Upper lobe of right lung (tissue), 1 donor: Measurements from ENCODE around the gene NEGR1. TPM values are rescaled to one million over a fixed set of nuclear protein-coding genes. Genes with fewer than 3 reads are reported as not detected.

ENCODE experiments used
- ATAC-seq: fragments of 200-7000 bp; cut with Tn5 transposase; one replicate; pipeline ENCODE4 v1.9.1; 2020; ENCODE audit warnings: mild to moderate bottlenecking, moderate library complexity
- DNase-seq: peaks from one replicate; pipeline ENCODE4 v3.0.0-alpha.2; 2020
- H3K27ac ChIP-seq: fragments of 200-600 bp; one replicate; pipeline ENCODE4 v1.8.0; 2022
- H3K27me3 ChIP-seq: fragments of 200-600 bp; one replicate; pipeline ENCODE4 v1.8.0; 2022; ENCODE audit warnings: mild to moderate bottlenecking
- H3K36me3 ChIP-seq: fragments of 200-600 bp; one replicate; pipeline ENCODE4 v1.8.0; 2022
- H3K4me1 ChIP-seq: fragments of 200-600 bp; one replicate; pipeline ENCODE4 v1.8.0; 2022
- H3K4me3 ChIP-seq: fragments of 200-600 bp; one replicate; pipeline ENCODE4 v1.8.0; 2022; ENCODE audit warnings: mild to moderate bottlenecking
- H3K9me3 ChIP-seq: fragments of 200-600 bp; one replicate; pipeline ENCODE4 v1.8.0; 2022
- CTCF ChIP-seq: fragments of 200-600 bp; IDR thresholded peaks from one replicate; pipeline ENCODE4 v1.8.0; 2022; ENCODE audit warnings: antibody characterized with exemption
- intact Hi-C: fragments of 100-400 bp; cut with DNase I; formaldehyde crosslinking; loops from one replicate; pipeline ENCODE4 v1.11.0; 2022
- total RNA-seq: library from RNA; stranded (reverse); fragmentation: NEBNext Ultra II Directional; extraction: Animal tissue kit (Norgen Biotek cat#: 25700); gene quantifications from one replicate; pipeline ENCODE4 v1.2.1, GENCODE V29; 2021
- donor health status: DM: no; HTN: yes; CAD: no; lungs with severe emphysema.

NEGR1 gene
- total RNA-seq, 1 donor from 2014 or later, result 21.4 TPM

- Histone ChIP-seq H3K4me1 (no peaks in the 10 kb centered on the region), H3K36me3 (no peaks in the 10 kb centered on the region), H3K4me3 (no peak overlapping the region), H3K27ac (no peak overlapping the region), H3K9me3 (no peaks in the 10 kb centered on the region), H3K27me3 (no peaks in the 10 kb centered on the region)
- DNase-seq (no peak), ATAC-seq (peak; percentile 47)
- intact Hi-C loops, result no loop called here
- peak; percentile 54 for TF ChIP-seq CTCF
Measured at GRCh38 chr1:72037745-72038343, 244.5 kb downstream of the NEGR1 start.

GRCh38 chr1:72034827-72035226, 247.5 kb downstream of the NEGR1 start:
- H3K36me3 ChIP-seq, result no peaks in the 10 kb centered on the region
- no peaks in the 10 kb centered on the region for H3K9me3 ChIP-seq
- no peak for DNase-seq
- no peak overlapping the region for H3K4me3 ChIP-seq
- ATAC-seq, result no peak
- no peak for TF ChIP-seq CTCF
- intact Hi-C loops, result no loop called here
- H3K4me1 ChIP-seq, result no peaks in the 10 kb centered on the region
- H3K27ac ChIP-seq, result no peak overlapping the region
- no peaks in the 10 kb centered on the region for H3K27me3 ChIP-seq

GRCh38 chr1:72023063-72023930, 259.0 kb downstream of the NEGR1 start:
- DNase-seq (no peak), ATAC-seq (no peak)
- Histone ChIP-seq H3K36me3 (no peaks in the 10 kb centered on the region), H3K27ac (no peak overlapping the region), H3K27me3 (no peaks in the 10 kb centered on the region), H3K4me1 (no peaks in the 10 kb centered on the region), H3K4me3 (no peak overlapping the region), H3K9me3 (no peaks in the 10 kb centered on the region)
- intact Hi-C loops, result no loop called here
- TF ChIP-seq CTCF, result no peak

DNA sequence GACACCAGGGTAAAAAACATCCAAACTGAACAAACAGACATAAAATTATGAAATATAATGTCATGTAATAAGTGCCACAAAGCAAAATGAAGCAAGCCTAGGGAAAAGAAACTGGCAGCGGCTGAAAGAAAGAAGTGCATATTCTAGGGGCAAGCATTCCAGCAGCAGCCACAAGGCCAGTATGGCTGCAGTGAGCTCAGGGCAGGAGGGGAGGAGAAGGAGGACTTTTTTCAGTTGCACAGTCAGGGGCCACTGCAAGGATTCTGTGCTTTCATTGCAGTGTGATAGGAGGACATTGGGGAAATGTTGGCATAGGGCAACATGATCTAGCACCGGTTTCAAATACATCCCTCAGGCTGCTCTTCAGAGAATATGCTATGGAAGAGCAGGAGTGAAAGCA, 263.8 kb downstream of the NEGR1 start:
- intact Hi-C loops, result no loop called here
- Histone ChIP-seq H3K4me3 (no peak overlapping the region), H3K36me3 (no peaks in the 10 kb centered on the region), H3K27ac (no peak overlapping the region), H3K27me3 (no peaks in the 10 kb centered on the region), H3K4me1 (no peaks in the 10 kb centered on the region), H3K9me3 (no peaks in the 10 kb centered on the region)
- no peak for DNase-seq
- TF ChIP-seq CTCF, result no peak
- ATAC-seq, result no peak

DNA sequence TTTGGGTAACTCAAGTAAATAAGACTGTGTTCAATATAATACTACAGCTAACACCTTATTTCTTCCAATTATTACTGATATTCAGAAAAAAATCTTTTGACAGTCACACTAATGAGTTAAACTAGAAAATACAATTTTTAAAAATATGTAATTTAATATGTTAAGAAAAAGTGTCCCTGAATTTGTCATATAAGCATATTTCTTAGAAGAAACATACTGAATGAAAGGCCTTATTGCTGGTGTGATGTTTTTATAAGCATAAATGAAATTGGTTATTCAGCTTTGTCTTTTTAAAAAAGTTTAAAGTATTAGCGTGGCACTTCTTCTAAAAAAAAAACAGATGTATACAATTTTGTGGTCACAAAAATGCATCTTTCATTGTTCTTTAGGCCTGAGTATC, 267.3 kb downstream of the NEGR1 start:
- Histone ChIP-seq H3K27ac (no peak overlapping the region), H3K4me3 (no peak overlapping the region), H3K36me3 (no peaks in the 10 kb centered on the region), H3K4me1 (no peaks in the 10 kb centered on the region), H3K27me3 (no peaks in the 10 kb centered on the region), H3K9me3 (no peaks in the 10 kb centered on the region)
- no peak for DNase-seq
- no peak for TF ChIP-seq CTCF
- intact Hi-C loops, result no loop called here
- ATAC-seq, result no peak
